ENCODE results near the gene TNFSF13.
A peak's percentile ranks its signal among the peaks of the same experiment; 100 is the strongest.

- TF ChIP-seq EP300 (IDR thresholded peaks at IDR 0.05) (no peak), POLR2A (IDR thresholded peaks at IDR 0.05) (no peak), CTCF (IDR thresholded peaks at IDR 0.05) (peak; percentile 1 to 33)
Observed at GRCh38 chr17:7523033-7523432, 35.5 kb upstream of the TNFSF13 start.

Measured in suprapubic skin (tissue), 3 donors.